ENCODE measurements around the gene FLOT1. TPM values are rescaled to one million over a fixed set of nuclear protein-coding genes. Genes with fewer than 3 reads are reported as not detected.

The FLOT1 gene
- total and polyA plus RNA-seq, 2 of the 13 experiments (the other 11 are each of a cell fraction or from before 2014, with no cell fraction given): 82.3 to 130 TPM

- TF ChIP-seq ZNF567 (CRISPR knock-in tag; IDR thresholded peaks at IDR 0.05; ENCODE audit: borderline replicate concordance): no peak
- TF ChIP-seq, protein P1, sequence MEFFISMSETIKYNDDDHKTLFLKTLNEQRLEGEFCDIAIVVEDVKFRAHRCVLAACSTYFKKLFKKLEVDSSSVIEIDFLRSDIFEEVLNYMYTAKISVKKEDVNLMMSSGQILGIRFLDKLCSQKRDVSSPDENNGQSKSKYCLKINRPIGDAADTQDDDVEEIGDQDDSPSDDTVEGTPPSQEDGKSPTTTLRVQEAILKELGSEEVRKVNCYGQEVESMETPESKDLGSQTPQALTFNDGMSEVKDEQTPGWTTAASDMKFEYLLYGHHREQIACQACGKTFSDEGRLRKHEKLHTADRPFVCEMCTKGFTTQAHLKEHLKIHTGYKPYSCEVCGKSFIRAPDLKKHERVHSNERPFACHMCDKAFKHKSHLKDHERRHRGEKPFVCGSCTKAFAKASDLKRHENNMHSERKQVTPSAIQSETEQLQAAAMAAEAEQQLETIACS (CRISPR knock-in tag; IDR thresholded peaks at IDR 0.05): no peak
- no peak for TF ChIP-seq TAF15 (IDR thresholded peaks at IDR 0.05; ENCODE audit: low read depth, low read length, poor library complexity, severe bottlenecking)
- TF ChIP-seq IRX3 (CRISPR knock-in tag; IDR thresholded peaks at IDR 0.05; ENCODE audit: borderline replicate concordance, low read depth): no peak
- TF ChIP-seq ZNF546 (CRISPR knock-in tag; conservative IDR thresholded peaks at IDR 0.05): peak; percentile 80
- no peak for TF ChIP-seq JUND (CRISPR knock-in tag; IDR thresholded peaks at IDR 0.05)
- TF ChIP-seq, protein P2, sequence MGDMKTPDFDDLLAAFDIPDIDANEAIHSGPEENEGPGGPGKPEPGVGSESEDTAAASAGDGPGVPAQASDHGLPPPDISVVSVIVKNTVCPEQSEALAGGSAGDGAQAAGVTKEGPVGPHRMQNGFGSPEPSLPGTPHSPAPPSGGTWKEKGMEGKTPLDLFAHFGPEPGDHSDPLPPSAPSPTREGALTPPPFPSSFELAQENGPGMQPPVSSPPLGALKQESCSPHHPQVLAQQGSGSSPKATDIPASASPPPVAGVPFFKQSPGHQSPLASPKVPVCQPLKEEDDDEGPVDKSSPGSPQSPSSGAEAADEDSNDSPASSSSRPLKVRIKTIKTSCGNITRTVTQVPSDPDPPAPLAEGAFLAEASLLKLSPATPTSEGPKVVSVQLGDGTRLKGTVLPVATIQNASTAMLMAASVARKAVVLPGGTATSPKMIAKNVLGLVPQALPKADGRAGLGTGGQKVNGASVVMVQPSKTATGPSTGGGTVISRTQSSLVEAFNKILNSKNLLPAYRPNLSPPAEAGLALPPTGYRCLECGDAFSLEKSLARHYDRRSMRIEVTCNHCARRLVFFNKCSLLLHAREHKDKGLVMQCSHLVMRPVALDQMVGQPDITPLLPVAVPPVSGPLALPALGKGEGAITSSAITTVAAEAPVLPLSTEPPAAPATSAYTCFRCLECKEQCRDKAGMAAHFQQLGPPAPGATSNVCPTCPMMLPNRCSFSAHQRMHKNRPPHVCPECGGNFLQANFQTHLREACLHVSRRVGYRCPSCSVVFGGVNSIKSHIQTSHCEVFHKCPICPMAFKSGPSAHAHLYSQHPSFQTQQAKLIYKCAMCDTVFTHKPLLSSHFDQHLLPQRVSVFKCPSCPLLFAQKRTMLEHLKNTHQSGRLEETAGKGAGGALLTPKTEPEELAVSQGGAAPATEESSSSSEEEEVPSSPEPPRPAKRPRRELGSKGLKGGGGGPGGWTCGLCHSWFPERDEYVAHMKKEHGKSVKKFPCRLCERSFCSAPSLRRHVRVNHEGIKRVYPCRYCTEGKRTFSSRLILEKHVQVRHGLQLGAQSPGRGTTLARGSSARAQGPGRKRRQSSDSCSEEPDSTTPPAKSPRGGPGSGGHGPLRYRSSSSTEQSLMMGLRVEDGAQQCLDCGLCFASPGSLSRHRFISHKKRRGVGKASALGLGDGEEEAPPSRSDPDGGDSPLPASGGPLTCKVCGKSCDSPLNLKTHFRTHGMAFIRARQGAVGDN (CRISPR knock-in tag; IDR thresholded peaks at IDR 0.05): peak; percentile 31; the same call in 1 of the 2 replicates
- TF ChIP-seq POLR2AphosphoS5 (IDR thresholded peaks at IDR 0.05; ENCODE audit: low read depth, low read length): peak; percentile 5; the same call in 1 of the 2 replicates
- peak; percentile 15; the same call in 1 of the 2 replicates for TF ChIP-seq MTA1 (CRISPR knock-in tag; IDR thresholded peaks at IDR 0.05; ENCODE audit: borderline replicate concordance)
- 0 out of 2 replicates have a peak, but pooled peaks have one; percentile 18 for TF ChIP-seq ZNF644 (CRISPR knock-in tag; IDR thresholded peaks at IDR 0.05; ENCODE audit: low read depth)
- peak; percentile 86 for TF ChIP-seq ZNF747 (CRISPR knock-in tag; IDR thresholded peaks at IDR 0.05; ENCODE audit: borderline replicate concordance)
- TF ChIP-seq ZNF850 (CRISPR knock-in tag; conservative IDR thresholded peaks at IDR 0.05): no peak
- TF ChIP-seq, protein P3, sequence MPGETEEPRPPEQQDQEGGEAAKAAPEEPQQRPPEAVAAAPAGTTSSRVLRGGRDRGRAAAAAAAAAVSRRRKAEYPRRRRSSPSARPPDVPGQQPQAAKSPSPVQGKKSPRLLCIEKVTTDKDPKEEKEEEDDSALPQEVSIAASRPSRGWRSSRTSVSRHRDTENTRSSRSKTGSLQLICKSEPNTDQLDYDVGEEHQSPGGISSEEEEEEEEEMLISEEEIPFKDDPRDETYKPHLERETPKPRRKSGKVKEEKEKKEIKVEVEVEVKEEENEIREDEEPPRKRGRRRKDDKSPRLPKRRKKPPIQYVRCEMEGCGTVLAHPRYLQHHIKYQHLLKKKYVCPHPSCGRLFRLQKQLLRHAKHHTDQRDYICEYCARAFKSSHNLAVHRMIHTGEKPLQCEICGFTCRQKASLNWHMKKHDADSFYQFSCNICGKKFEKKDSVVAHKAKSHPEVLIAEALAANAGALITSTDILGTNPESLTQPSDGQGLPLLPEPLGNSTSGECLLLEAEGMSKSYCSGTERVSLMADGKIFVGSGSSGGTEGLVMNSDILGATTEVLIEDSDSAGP (CRISPR knock-in tag; IDR thresholded peaks at IDR 0.05; ENCODE audit: borderline replicate concordance): no peak
- no peak for TF ChIP-seq MEIS2 (CRISPR knock-in tag; IDR thresholded peaks at IDR 0.05)
- TF ChIP-seq ZNF205 (CRISPR knock-in tag; IDR thresholded peaks at IDR 0.05): no peak
- TF ChIP-seq CBX5 (CRISPR knock-in tag; IDR thresholded peaks at IDR 0.05; ENCODE audit: borderline replicate concordance): no peak
- 0 out of 2 replicates have a peak, but pooled peaks have one; percentile 40 for TF ChIP-seq NAIF1 (CRISPR knock-in tag; IDR thresholded peaks at IDR 0.05; ENCODE audit: borderline replicate concordance)
- no peak for TF ChIP-seq ZBTB4 (CRISPR knock-in tag; IDR thresholded peaks at IDR 0.05; ENCODE audit: borderline replicate concordance)
Observed at GRCh38 chr6:30722280-30723112, 20.0 kb downstream of the FLOT1 start (continued).
